HEK293 (cell line): ENCODE results near the gene TMEM272.

Source experiments
- CTCF ChIP-seq: fragments of 450-650 bp; formaldehyde crosslinking; IDR thresholded peaks from 2 replicates; pipeline ENCODE4 v1.5.1; 2016; ENCODE audit warnings: missing biosample characterization, missing genetic modification characterization
- ZBTB21 ChIP-seq: fragments of 450-650 bp; formaldehyde crosslinking; IDR thresholded peaks from 2 replicates; pipeline ENCODE4 v1.5.1; 2017; ENCODE audit warnings: missing biosample characterization, missing genetic modification characterization
- ZNF280C ChIP-seq: fragments of 450-650 bp; formaldehyde crosslinking; IDR thresholded peaks from 2 replicates; pipeline ENCODE4 v1.5.1; 2016; ENCODE audit warnings: missing biosample characterization, missing genetic modification characterization
- ZNF629 ChIP-seq: fragments of 450-650 bp; formaldehyde crosslinking; IDR thresholded peaks from 2 replicates; pipeline ENCODE4 v1.5.1; 2017; ENCODE audit warnings: missing biosample characterization, missing genetic modification characterization

- TF ChIP-seq CTCF (tag by site-specific recombination) (no peak), ZBTB21 (tag by site-specific recombination) (no peak), ZNF280C (tag by site-specific recombination) (no peak), ZNF629 (tag by site-specific recombination) (no peak)
Observed at GRCh38 chr13:51816604-51817249, 28.2 kb downstream of the TMEM272 start.
